GM12801 (cell line): ENCODE results near the gene LRRC31.

Experiments
- TF ChIP-seq, protein P1 (sequence below): IDR thresholded peaks from one replicate; pipeline ENCODE4 v1.5.1; 2011; ENCODE audit warnings: control low read depth; ENCODE audit not compliant: insufficient read length; ENCODE audit errors: extremely low read depth

LRRC31 gene

DNA sequence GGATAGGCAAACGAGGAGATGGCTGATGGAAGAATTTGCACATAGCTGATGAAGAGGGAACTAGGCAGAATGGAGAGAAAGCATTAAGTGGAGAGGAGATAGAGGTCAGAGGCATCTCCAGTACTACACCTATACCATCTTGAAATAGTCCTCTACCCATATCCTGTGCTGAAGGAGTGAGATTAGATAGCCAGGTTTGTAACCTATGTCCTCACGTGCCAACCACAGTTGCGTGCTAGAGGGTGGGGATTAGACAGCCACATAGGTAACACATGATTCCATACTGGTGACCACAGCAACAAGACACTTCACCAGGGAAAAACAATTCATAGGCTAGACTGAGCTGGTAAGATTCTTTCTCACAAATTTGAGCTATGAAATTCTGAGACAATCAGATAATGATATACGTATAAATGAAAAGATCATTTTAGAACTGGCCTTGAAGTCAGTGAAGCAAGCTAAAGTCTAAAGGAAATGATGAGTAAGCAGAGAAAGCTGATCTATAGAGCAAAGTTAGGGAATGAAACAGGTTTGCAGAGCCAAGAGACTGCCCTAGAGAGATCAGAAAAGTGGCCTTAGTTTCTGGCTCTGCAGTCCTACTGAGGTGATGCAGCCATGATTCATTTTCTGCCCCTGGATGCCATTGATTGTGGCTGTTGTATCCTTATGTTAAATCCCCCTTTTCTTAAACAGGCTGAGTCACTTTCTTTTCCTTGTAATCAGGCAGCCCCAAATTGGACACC is 78.9 kb downstream of the LRRC31 start:
- TF ChIP-seq, protein P1, sequence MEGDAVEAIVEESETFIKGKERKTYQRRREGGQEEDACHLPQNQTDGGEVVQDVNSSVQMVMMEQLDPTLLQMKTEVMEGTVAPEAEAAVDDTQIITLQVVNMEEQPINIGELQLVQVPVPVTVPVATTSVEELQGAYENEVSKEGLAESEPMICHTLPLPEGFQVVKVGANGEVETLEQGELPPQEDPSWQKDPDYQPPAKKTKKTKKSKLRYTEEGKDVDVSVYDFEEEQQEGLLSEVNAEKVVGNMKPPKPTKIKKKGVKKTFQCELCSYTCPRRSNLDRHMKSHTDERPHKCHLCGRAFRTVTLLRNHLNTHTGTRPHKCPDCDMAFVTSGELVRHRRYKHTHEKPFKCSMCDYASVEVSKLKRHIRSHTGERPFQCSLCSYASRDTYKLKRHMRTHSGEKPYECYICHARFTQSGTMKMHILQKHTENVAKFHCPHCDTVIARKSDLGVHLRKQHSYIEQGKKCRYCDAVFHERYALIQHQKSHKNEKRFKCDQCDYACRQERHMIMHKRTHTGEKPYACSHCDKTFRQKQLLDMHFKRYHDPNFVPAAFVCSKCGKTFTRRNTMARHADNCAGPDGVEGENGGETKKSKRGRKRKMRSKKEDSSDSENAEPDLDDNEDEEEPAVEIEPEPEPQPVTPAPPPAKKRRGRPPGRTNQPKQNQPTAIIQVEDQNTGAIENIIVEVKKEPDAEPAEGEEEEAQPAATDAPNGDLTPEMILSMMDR = no peak

DNA sequence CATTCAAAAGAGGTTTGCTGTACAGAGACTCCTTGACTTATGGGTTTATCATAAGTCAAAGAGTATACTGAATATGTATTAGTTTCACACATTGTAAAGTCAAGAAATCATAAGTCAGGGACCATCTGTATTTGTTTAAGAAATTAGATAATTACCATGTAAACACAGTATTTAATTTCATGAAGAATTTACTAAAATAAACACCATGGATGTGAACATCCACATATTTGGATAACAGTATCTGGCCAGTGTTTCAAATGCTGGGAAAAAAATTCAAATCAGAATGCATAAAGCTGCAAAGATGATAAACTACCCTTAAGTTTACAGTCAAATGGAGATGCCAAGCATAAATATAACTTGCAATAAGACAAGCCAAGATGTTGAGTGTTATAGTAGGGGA is 79.5 kb downstream of the LRRC31 start:
- TF ChIP-seq, protein P1 = no peak
